Ectodermal cell (in vitro differentiated cells): ENCODE measurements around the gene PGAM2.
A peak's percentile ranks its signal among the peaks of the same experiment; 100 is the strongest.
"Not testable (repeated sequence)": the region's sequence is repeated elsewhere in the genome, so short reads cannot be mapped to it uniquely, and the experiment has no call there.

Experiments used
- H3K27ac ChIP-seq: 2 replicates; pipeline ENCODE4 v1.7.0; 2013; ENCODE audit warnings: mild to moderate bottlenecking, low read depth, low read length; ENCODE audit not compliant: insufficient read depth, poor library complexity, severe bottlenecking
- H3K27me3 ChIP-seq: 2 replicates; pipeline ENCODE4 v1.7.0; 2013; ENCODE audit warnings: mild to moderate bottlenecking, low read length; ENCODE audit not compliant: insufficient read depth, control insufficient read depth, poor library complexity, severe bottlenecking
- H3K36me3 ChIP-seq: one replicate; pipeline ENCODE4 v1.7.0; 2013; ENCODE audit warnings: low read length; ENCODE audit not compliant: control insufficient read depth, insufficient read depth
- H3K4me1 ChIP-seq: one replicate; pipeline ENCODE4 v1.7.0; 2013; ENCODE audit warnings: low read length; ENCODE audit not compliant: control insufficient read depth, insufficient read depth
- H3K4me3 ChIP-seq: 2 replicates; pipeline ENCODE4 v1.7.0; 2013; ENCODE audit warnings: low read depth, low read length, control low read depth; ENCODE audit not compliant: insufficient read depth
- H3K9me3 ChIP-seq: 2 replicates; pipeline ENCODE4 v1.7.0; 2013; ENCODE audit warnings: mild to moderate bottlenecking, low read length, moderate library complexity; ENCODE audit not compliant: control insufficient read depth
- WGBS, 2 experiments: methylation state at CpG; one replicate each; pipeline ENCODE4 v1.1.7; 2013; ENCODE audit warnings: missing lambda C conversion rate in 2 of 2; 5-methylcytosine and 5-hydroxymethylcytosine counted together

Gene PGAM2

DNA sequence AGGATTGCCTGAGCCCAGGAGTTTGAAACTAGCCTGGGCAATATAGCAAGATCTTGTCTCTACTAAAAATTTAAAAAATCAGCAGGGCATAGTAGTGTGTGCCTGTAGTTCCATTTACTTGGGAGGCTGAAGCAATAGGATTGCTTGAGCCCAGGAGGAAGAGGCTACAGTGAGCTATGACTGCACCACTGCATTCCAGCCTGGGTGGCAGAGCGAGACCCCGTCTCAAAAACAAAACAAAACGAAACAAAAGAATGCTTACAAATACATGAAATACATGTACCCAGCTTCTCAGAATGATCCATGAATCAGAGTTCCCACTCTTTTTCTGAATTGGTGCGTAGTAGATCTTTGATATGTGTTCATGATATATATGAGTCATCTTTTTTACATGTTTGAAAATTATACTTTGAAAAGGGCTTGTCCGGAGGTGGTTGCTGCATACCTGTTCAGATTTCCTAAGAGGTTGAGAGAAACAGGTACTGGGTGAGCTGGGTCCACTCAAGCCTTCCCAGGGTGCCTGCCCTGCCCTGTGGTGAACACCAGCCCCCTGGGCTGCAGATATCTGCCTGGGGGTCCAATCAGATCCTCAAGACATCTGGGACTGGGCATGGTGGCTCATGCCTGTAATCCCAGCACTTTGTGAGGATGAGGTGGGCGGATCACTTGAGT is 42.4 kb downstream of the PGAM2 start:
- H3K27ac ChIP-seq, H3K9me3 ChIP-seq, H3K4me3 ChIP-seq, H3K4me1 ChIP-seq, H3K36me3 ChIP-seq, H3K27me3 ChIP-seq: not testable (repeated sequence)
- 80 to 82% methylated on average over 6 of the region's 6 CpGs for WGBS, 2 experiments

- not testable (repeated sequence) for H3K9me3 ChIP-seq, H3K27ac ChIP-seq, H3K4me3 ChIP-seq, H3K4me1 ChIP-seq, H3K27me3 ChIP-seq, H3K36me3 ChIP-seq
- 88 to 90% methylated on average over 6 of the region's 7 CpGs for WGBS, 2 experiments
Measured at GRCh38 chr7:44022069-44022468, 43.3 kb downstream of the PGAM2 start.

DNA sequence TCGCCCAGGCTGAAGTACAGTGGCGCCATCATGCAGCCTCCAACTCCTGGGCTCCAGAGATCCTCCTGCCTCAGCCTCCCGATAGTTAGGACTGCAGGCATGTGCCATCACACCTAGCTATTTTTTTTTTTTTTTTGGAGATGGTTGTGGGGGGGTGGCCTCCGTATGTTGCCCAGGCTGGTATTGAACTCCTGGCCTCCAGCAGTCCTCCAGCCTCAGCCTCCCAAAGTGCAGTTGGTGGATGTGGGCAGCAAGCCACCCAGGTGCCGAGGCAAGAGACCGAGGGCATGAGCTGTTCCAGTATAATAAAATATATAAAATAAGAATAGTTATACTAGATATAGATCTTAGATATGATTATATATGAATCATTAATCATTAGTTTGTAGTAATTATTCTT is 45.5 kb downstream of the PGAM2 start:
- WGBS, 2 experiments, result 100% methylated on average over 1 to 2 of the region's 6 CpGs
- not testable (repeated sequence) for H3K27ac ChIP-seq, H3K27me3 ChIP-seq, H3K4me1 ChIP-seq, H3K9me3 ChIP-seq, H3K36me3 ChIP-seq, H3K4me3 ChIP-seq

GRCh38 chr7:44018857-44019807 is 46.2 kb downstream of the PGAM2 start:
- Histone ChIP-seq H3K4me3 (peak overlapping the region; percentile 78), H3K27ac (peak overlapping the region; percentile 63)
- not testable (repeated sequence) for H3K36me3 ChIP-seq, H3K4me1 ChIP-seq, H3K27me3 ChIP-seq, H3K9me3 ChIP-seq
- WGBS, 2 experiments, result 1 to 2% methylated on average over 57 to 59 of the region's 63 CpGs

DNA sequence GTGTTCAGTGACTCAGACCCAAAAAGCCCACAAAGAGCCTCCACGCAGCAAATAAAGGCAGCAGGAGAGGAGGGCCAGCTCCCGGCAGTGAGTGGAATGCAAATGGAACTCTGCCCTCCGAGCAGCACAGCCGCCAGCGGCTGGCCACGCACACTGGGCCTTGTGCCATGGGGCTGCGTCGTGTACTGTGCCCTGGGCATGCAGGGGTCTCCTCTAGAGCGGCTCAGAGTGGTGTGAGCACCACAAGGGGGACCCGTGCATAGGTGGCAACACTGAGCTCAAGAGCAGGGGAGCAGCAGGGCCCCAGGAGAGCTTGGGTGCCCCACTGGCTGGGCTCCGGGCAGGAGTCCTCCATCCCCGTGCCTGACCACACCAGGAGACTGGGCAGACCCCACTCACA is 50.3 kb downstream of the PGAM2 start:
- H3K9me3 ChIP-seq, H3K27ac ChIP-seq, H3K4me3 ChIP-seq, H3K36me3 ChIP-seq, H3K4me1 ChIP-seq, H3K27me3 ChIP-seq: not testable (repeated sequence)
- 93 to 96% methylated on average over 10 of the region's 12 CpGs for WGBS, 2 experiments
